ENCODE results near the gene OR6B3. TPM values are rescaled to one million over a fixed set of nuclear protein-coding genes. Genes with fewer than 3 reads are reported as not detected.

The OR6B3 gene
- polyA plus RNA-seq (2011; rRNA removed): not detected in 2 replicates
- not detected in 2 replicates for polyA minus RNA-seq (2011; rRNA and poly(A)+ RNA removed)

DNA sequence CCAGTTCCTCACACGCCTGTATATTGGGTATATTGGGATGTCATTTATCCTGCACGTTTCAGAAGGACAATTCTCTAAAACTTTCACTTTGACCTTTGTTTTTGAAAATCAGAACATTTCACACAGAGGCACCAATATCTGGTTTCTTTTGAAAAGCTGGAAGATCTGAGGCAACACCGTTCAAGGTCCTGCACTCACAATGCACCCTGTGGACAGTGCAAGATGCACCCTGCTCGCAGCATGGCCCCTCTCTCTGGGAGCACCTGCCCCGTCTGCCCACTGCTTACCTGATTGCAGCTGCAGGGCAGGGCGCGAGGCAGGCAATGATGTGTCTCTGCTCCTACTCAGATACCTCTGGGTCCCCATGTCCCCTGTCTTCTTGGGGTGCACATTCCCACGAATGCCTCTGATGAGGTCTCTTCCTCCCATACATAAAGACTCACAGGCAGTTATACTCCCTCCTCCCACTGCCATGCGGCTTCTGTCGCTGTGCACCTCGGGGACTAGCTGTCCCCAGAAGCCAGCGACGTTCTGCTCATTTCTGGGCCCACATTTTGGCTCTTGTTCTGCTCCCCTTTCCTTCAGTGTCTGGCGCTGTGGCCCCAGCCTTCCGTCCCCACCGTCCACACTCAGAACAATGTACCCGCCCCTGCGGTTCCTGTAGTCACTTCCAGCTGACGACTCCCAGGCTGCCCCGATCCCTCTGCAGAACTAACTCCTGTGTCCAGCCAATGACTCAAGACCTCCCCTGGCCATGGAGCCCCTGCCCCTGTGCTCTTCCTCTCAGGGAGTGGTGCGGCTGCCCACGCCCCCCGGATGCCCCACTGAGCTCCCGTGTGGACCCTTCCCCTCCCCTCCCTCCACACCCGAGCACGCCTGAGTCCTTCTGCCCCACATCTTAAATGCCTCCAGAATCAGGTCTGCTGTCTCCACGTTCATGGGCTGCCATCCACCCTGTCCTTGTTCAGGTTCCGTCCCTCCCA, at the start of gene OR6B3:
Gene OR6B3, minus strand, starts transcription at position 349 of the 983 bp plus-strand sequence.
- CTCF ChIA-PET: interaction anchor here (0.9 to 2.3 kb wide), 4 partner anchors 8 to 90 kb away, joined by 3 to 10 read pairs (median 6); partner anchors contain the start of gene OR6B2
- no peak for DNase-seq (ENCODE audit: low read depth)

GRCh38 chr2:240098349-240098748, 45.0 kb upstream of the OR6B3 start:
- H3K4me3 ChIP-seq (ENCODE audit: low read depth, low read length): no peak overlapping the region
- DNase-seq (ENCODE audit: low read depth): no peak
- H3K27me3 ChIP-seq (ENCODE audit: control insufficient read depth, insufficient read depth, low read length): peaks cover 18% of the 10 kb centered on the region
- no peaks in the 10 kb centered on the region for H3K36me3 ChIP-seq (ENCODE audit: control insufficient read depth, insufficient read depth, low read length)
- TF ChIP-seq CTCF (IDR thresholded peaks at IDR 0.05; ENCODE audit: insufficient read depth, low read depth, low read length): no peak
- ChIA-PET POLR2A (no interaction called here), CTCF (interaction anchor here (0.6 kb wide), 1 partner anchor 37 kb away, joined by 4 read pairs; no protein-coding TSS in a partner anchor)

More for the DNA sequence above, at the start of gene OR6B3:
- peaks cover 12% of the 10 kb centered on the region for H3K27me3 ChIP-seq (ENCODE audit: control insufficient read depth, insufficient read depth, low read length)
- no peak for TF ChIP-seq CTCF (IDR thresholded peaks at IDR 0.05; ENCODE audit: insufficient read depth, low read depth, low read length)
- no peaks in the 10 kb centered on the region for H3K36me3 ChIP-seq (ENCODE audit: control insufficient read depth, insufficient read depth, low read length)
- H3K4me3 ChIP-seq (ENCODE audit: low read depth, low read length): no peak within 1 kb of the TSS
- POLR2A ChIA-PET: no interaction called here

DNA sequence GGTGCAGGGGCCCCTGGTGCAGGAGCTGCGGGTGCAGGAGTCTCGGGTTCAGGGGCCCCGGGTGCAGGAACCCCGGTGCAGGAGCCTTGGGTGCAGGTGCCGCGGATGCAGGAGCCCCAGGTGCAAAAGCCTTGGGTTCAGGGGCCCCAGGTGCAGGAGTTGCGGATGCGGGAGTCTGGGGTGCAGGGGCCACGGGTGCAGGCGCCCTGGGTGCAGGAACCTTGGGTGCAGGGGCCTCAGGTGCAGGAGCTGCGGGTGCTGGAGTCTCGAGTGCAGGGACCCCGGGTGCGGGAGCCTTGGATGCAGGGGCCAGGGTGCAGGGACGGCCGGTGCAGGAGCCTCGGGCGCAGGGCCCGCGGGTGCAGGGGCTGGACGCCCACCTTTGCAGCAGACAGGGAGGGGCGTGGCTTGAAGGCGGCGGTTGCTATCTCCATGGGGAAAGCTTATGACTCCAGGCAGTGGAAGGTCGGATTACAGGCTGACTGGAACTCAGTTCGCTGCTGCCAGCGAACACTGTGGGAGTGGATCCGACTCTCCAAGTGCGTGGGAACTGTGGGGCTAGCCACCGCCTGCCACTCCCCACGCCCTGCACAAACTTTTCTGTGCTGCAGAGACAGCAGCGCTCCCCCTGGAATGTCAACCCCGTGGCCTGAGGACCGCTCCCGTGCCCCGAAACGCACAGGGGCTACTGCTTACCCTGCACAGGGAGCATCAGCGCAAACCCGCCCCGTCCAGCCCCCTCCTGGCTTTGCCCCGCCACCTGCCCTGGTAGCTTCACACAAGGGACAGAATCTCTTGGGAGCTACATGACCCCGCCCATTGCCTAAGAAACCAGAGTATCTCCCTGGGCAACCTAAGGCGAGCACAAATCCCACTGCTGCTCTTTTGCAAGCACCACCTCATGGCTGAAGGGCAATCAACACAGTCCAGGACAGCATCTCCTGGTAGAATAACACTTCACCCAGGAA, 42.5 kb upstream of the OR6B3 start:
- H3K4me3 ChIP-seq (ENCODE audit: low read depth, low read length): no peak overlapping the region
- no peak for TF ChIP-seq CTCF (IDR thresholded peaks at IDR 0.05; ENCODE audit: insufficient read depth, low read depth, low read length)
- DNase-seq (ENCODE audit: low read depth): no peak
- H3K36me3 ChIP-seq (ENCODE audit: control insufficient read depth, insufficient read depth, low read length): no peaks in the 10 kb centered on the region
- POLR2A ChIA-PET: no interaction called here
- H3K27me3 ChIP-seq (ENCODE audit: control insufficient read depth, insufficient read depth, low read length): peaks cover 18% of the 10 kb centered on the region
- CTCF ChIA-PET: no interaction called here

- Histone ChIP-seq H3K36me3 (ENCODE audit: control insufficient read depth, insufficient read depth, low read length) (no peaks in the 10 kb centered on the region), H3K27me3 (ENCODE audit: control insufficient read depth, insufficient read depth, low read length) (0 out of 2 replicates have a peak, but pooled peaks cover 2% of the 10 kb centered on the region), H3K4me3 (ENCODE audit: low read depth, low read length) (no peak overlapping the region)
- ChIA-PET CTCF (no interaction called here), POLR2A (no interaction called here)
- DNase-seq (ENCODE audit: low read depth): no peak
- no peak for TF ChIP-seq CTCF (IDR thresholded peaks at IDR 0.05; ENCODE audit: insufficient read depth, low read depth, low read length)
Measured at GRCh38 chr2:240089306-240089705, 36.0 kb upstream of the OR6B3 start.
